Neural cell (in vitro differentiated cells): Measurements from ENCODE around the gene UHRF1. TPM values are rescaled to one million over a fixed set of nuclear protein-coding genes. Genes with fewer than 3 reads are reported as not detected.

Experiments
- H2AFZ ChIP-seq: fragments of 200-600, 300-800 bp; sonication (generic), shearing (Covaris generic); 2 replicates; pipeline ENCODE4 v1.6.0; 2014; ENCODE audit warnings: low read depth, mild to moderate bottlenecking, antibody characterized with exemption, low read length, moderate library complexity
- H3F3A ChIP-seq: fragments of 200-600 bp; shearing (Covaris generic); 2 replicates; pipeline ENCODE4 v1.6.1; 2016; ENCODE audit warnings: mild to moderate bottlenecking, moderate library complexity, mixed read lengths, antibody characterized with exemption, low read length; ENCODE audit not compliant: insufficient read depth, poor library complexity, severe bottlenecking
- H3K27ac ChIP-seq: fragments of 200-600, 300-800 bp; sonication (generic), shearing (Covaris generic); 2 replicates; pipeline ENCODE4 v1.5.1; 2014; ENCODE audit warnings: mild to moderate bottlenecking, low read length, moderate library complexity
- H3K27me3 ChIP-seq: fragments of 300-800, 200-600 bp; sonication (generic), shearing (Covaris generic); 2 replicates; pipeline ENCODE4 v1.6.0; 2014; ENCODE audit warnings: mild to moderate bottlenecking, low read depth, low read length, moderate library complexity; ENCODE audit not compliant: insufficient read depth
- H3K36me3 ChIP-seq: fragments of 300-800, 200-600 bp; sonication (generic), shearing (Covaris generic); 2 replicates; pipeline ENCODE4 v1.5.1; 2014; ENCODE audit warnings: mild to moderate bottlenecking, antibody characterized with exemption, low read length, moderate library complexity; ENCODE audit not compliant: insufficient read depth
- H3K4me2 ChIP-seq: fragments of 300-800, 200-600 bp; sonication (generic), shearing (Covaris generic); 2 replicates; pipeline ENCODE4 v1.6.0; 2014; ENCODE audit warnings: mild to moderate bottlenecking, low read length
- H3K4me3 ChIP-seq: fragments of 300-800, 200-600 bp; sonication (generic), shearing (Covaris generic); 2 replicates; pipeline ENCODE4 v1.5.1; 2014; ENCODE audit warnings: mild to moderate bottlenecking, low read length, moderate library complexity
- H3K79me2 ChIP-seq: fragments of 200-600 bp; shearing (Covaris generic); replicated peaks from 2 replicates; pipeline ENCODE4 v1.6.0; 2014; ENCODE audit warnings: mild to moderate bottlenecking, low read length, moderate library complexity; ENCODE audit not compliant: insufficient read depth
- H3K9ac ChIP-seq: fragments of 300-800, 200-600 bp; sonication (generic), shearing (Covaris generic); 2 replicates; pipeline ENCODE4 v1.6.1; 2016; ENCODE audit warnings: mild to moderate bottlenecking, low read length, mixed read lengths
- H3K9me2 ChIP-seq: fragments of 200-600 bp; shearing (Covaris generic); 2 replicates; pipeline ENCODE4 v1.6.1; 2016; ENCODE audit warnings: mild to moderate bottlenecking, low read length, mixed read lengths; ENCODE audit not compliant: insufficient read depth
- H3K9me3 ChIP-seq: fragments of 200-600, 300-800 bp; sonication (generic), shearing (Covaris generic); 2 replicates; pipeline ENCODE4 v1.6.1; 2016; ENCODE audit warnings: mild to moderate bottlenecking, mixed run types, low read length, moderate library complexity, mixed read lengths
- H4K20me1 ChIP-seq: fragments of 200-600 bp; shearing (Covaris generic); 2 replicates; pipeline ENCODE4 v1.6.1; 2016; ENCODE audit warnings: mild to moderate bottlenecking, mixed run types; ENCODE audit not compliant: insufficient read depth
- EP300 ChIP-seq: fragments of 450-650 bp; conservative IDR thresholded peaks from 2 replicates; pipeline ENCODE4 v1.6.1; 2014; ENCODE audit warnings: antibody characterized with exemption, mild to moderate bottlenecking, moderate library complexity; ENCODE audit not compliant: poor library complexity, severe bottlenecking
- EZH2 ChIP-seq: fragments of 200-600, 300-800 bp; shearing (Covaris generic), sonication (generic); IDR thresholded peaks from 2 replicates; pipeline ENCODE4 v1.6.1; 2014; ENCODE audit warnings: antibody characterized with exemption, low read length, borderline replicate concordance, mild to moderate bottlenecking; ENCODE audit not compliant: insufficient read depth, poor library complexity, severe bottlenecking
- MXI1 ChIP-seq: fragments of 450-650 bp; conservative IDR thresholded peaks from 2 replicates; pipeline ENCODE4 v1.6.1; 2014; ENCODE audit warnings: antibody characterized with exemption, mild to moderate bottlenecking; ENCODE audit not compliant: poor library complexity, severe bottlenecking
- POLR2AphosphoS5 ChIP-seq: IDR thresholded peaks from 2 replicates; pipeline ENCODE4 v1.6.1; 2012
- RAD21 ChIP-seq: fragments of 450-650 bp; conservative IDR thresholded peaks from 2 replicates; pipeline ENCODE4 v1.6.1; 2014; ENCODE audit warnings: antibody characterized with exemption, mild to moderate bottlenecking, moderate library complexity
- SMC3 ChIP-seq: fragments of 450-650 bp; conservative IDR thresholded peaks from 2 replicates; pipeline ENCODE4 v1.6.1; 2014; ENCODE audit warnings: antibody characterized with exemption, mild to moderate bottlenecking, moderate library complexity; ENCODE audit not compliant: poor library complexity
- TAF1 ChIP-seq: IDR thresholded peaks from 2 replicates; pipeline ENCODE4 v1.6.1; 2012; ENCODE audit warnings: low read depth
- polyA plus RNA-seq: library from polyadenylated mRNA; depleted of rRNA; stranded (reverse); fragments of >200 nt; gene quantifications from 2 replicates; pipeline ENCODE4 v1.2.3, GENCODE V29; 2014
- TF ChIP-seq, protein P1 (sequence below): IDR thresholded peaks from 2 replicates; pipeline ENCODE4 v1.6.1; 2012; ENCODE audit warnings: borderline replicate concordance
- TF ChIP-seq, protein P2 (sequence below): fragments of 450-650 bp; IDR thresholded peaks from 2 replicates; pipeline ENCODE4 v1.5.1; 2014; ENCODE audit warnings: antibody characterized with exemption, mild to moderate bottlenecking, moderate library complexity; ENCODE audit not compliant: poor library complexity, severe bottlenecking

The UHRF1 gene
- polyA plus RNA-seq, 1 donor from 2014 or later = 3.0 TPM

DNA sequence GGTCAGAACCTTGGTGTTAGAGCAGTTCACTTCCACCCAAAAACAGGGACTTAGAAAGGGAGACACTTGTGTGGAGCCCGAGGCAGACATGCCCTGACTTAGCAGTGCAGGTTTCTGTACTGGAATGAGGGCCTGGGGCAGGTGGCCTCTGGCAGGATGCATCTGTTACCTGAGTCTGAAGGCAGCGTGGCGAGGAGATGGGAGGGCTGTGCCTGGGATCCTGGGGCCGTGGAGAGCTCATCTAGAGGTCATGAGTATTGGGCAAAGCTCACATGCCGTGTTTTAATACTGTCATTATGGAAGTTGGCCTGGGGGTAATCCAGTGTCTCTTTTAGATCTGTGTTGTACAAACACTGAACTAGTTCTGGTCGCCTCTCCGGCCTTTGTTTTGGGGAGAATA is 81.0 kb downstream of the UHRF1 start:
- H4K20me1 ChIP-seq = peaks cover 8% of the 10 kb centered on the region
- H3K4me2 ChIP-seq = no peak overlapping the region
- no peaks in the 10 kb centered on the region for H3K36me3 ChIP-seq
- no peaks in the 10 kb centered on the region for H3K9me2 ChIP-seq
- no peak overlapping the region for H2AFZ ChIP-seq
- H3K9ac ChIP-seq = no peak overlapping the region
- H3F3A ChIP-seq = no peaks in the 10 kb centered on the region
- H3K79me2 ChIP-seq = peaks cover 66% of the 10 kb centered on the region
- no peak overlapping the region for H3K27ac ChIP-seq
- TF ChIP-seq EP300 = no peak
- TF ChIP-seq, protein P1, sequence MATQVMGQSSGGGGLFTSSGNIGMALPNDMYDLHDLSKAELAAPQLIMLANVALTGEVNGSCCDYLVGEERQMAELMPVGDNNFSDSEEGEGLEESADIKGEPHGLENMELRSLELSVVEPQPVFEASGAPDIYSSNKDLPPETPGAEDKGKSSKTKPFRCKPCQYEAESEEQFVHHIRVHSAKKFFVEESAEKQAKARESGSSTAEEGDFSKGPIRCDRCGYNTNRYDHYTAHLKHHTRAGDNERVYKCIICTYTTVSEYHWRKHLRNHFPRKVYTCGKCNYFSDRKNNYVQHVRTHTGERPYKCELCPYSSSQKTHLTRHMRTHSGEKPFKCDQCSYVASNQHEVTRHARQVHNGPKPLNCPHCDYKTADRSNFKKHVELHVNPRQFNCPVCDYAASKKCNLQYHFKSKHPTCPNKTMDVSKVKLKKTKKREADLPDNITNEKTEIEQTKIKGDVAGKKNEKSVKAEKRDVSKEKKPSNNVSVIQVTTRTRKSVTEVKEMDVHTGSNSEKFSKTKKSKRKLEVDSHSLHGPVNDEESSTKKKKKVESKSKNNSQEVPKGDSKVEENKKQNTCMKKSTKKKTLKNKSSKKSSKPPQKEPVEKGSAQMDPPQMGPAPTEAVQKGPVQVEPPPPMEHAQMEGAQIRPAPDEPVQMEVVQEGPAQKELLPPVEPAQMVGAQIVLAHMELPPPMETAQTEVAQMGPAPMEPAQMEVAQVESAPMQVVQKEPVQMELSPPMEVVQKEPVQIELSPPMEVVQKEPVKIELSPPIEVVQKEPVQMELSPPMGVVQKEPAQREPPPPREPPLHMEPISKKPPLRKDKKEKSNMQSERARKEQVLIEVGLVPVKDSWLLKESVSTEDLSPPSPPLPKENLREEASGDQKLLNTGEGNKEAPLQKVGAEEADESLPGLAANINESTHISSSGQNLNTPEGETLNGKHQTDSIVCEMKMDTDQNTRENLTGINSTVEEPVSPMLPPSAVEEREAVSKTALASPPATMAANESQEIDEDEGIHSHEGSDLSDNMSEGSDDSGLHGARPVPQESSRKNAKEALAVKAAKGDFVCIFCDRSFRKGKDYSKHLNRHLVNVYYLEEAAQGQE = no peak
- TF ChIP-seq EZH2 = no peak
- no peak for TF ChIP-seq MXI1
- no peak for TF ChIP-seq TAF1
- TF ChIP-seq, protein P2, sequence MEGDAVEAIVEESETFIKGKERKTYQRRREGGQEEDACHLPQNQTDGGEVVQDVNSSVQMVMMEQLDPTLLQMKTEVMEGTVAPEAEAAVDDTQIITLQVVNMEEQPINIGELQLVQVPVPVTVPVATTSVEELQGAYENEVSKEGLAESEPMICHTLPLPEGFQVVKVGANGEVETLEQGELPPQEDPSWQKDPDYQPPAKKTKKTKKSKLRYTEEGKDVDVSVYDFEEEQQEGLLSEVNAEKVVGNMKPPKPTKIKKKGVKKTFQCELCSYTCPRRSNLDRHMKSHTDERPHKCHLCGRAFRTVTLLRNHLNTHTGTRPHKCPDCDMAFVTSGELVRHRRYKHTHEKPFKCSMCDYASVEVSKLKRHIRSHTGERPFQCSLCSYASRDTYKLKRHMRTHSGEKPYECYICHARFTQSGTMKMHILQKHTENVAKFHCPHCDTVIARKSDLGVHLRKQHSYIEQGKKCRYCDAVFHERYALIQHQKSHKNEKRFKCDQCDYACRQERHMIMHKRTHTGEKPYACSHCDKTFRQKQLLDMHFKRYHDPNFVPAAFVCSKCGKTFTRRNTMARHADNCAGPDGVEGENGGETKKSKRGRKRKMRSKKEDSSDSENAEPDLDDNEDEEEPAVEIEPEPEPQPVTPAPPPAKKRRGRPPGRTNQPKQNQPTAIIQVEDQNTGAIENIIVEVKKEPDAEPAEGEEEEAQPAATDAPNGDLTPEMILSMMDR = no peak
- TF ChIP-seq POLR2AphosphoS5 = no peak
- TF ChIP-seq SMC3 = no peak
- TF ChIP-seq RAD21 = no peak
- H3K4me3 ChIP-seq = no peak overlapping the region
- no peaks in the 10 kb centered on the region for H3K9me3 ChIP-seq
- no peaks in the 10 kb centered on the region for H3K27me3 ChIP-seq

DNA sequence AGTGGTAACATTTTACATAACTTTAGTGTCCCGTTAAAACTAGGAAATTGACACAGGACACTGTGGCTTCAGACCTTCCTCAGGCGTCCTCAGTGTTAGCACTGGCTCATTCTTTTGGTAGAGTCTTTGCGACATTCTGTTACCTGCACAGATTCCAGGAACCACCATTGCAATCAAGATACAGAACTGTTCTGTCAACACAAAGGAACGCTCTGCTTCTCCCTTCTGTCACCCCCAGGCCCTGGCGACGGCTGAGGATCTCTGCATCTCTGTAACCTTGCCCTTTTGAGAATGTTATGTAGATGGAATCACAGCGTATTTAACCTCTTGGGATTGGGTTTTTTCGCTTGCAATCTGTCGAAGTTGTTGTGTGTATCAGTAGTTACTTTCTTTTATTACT is 82.2 kb downstream of the UHRF1 start:
- Histone ChIP-seq H3F3A (no peaks in the 10 kb centered on the region), H3K79me2 (peaks cover 65% of the 10 kb centered on the region), H3K27ac (no peak overlapping the region), H4K20me1 (no peaks in the 10 kb centered on the region), H3K4me3 (no peak overlapping the region), H3K36me3 (no peaks in the 10 kb centered on the region), H3K27me3 (no peaks in the 10 kb centered on the region), H3K9me3 (no peaks in the 10 kb centered on the region), H3K9me2 (no peaks in the 10 kb centered on the region), H2AFZ (no peak overlapping the region), H3K9ac (no peak overlapping the region), H3K4me2 (no peak overlapping the region)
- TF ChIP-seq POLR2AphosphoS5 (no peak), TAF1 (no peak), EZH2 (no peak), SMC3 (no peak)
- TF ChIP-seq, protein P2 = no peak
